Iris pigment epithelial cell (primary cell): ENCODE data around the gene SERPINB8.
"Not testable (repeated sequence)": the region's sequence is repeated elsewhere in the genome, so short reads cannot be mapped to it uniquely, and the experiment has no call there.

Experiments
- DNase-seq: peaks from one replicate; pipeline ENCODE4 v3.0.0-alpha.2; 2011; ENCODE audit warnings: low read depth

Gene SERPINB8

GRCh38 chr18:63969942-63970808, at the start of gene SERPINB8:
Gene SERPINB8 (plus strand): TSS chr18:63970081. CDS start chr18:63978309, 8,228 bp downstream.
- peak; percentile 97 for DNase-seq

- DNase-seq, result no peak
These were observed 47.8 kb upstream of the SERPINB8 start for GRCh38 chr18:63922049-63922448.

GRCh38 chr18:63924551-63924950, 45.3 kb upstream of the SERPINB8 start:
- peak; percentile 20 for DNase-seq

- DNase-seq, result no peak
These were observed 41.5 kb upstream of the SERPINB8 start for GRCh38 chr18:63928331-63928730.

GRCh38 chr18:63929369-63929768, 40.5 kb upstream of the SERPINB8 start:
- not testable (repeated sequence) for DNase-seq

GRCh38 chr18:63930773-63931354, 39.0 kb upstream of the SERPINB8 start:
- DNase-seq, result no peak

- DNase-seq, result peak; percentile 52
These were observed 33.5 kb upstream of the SERPINB8 start for GRCh38 chr18:63936156-63936931.

GRCh38 chr18:63936932-63937393, 32.9 kb upstream of the SERPINB8 start:
- DNase-seq, result no peak

GRCh38 chr18:63940008-63940407, 29.9 kb upstream of the SERPINB8 start:
- no peak for DNase-seq

GRCh38 chr18:63940543-63941050, 29.3 kb upstream of the SERPINB8 start:
- DNase-seq, result not testable (repeated sequence)

GRCh38 chr18:63947051-63947790, 22.7 kb upstream of the SERPINB8 start:
- DNase-seq, result no peak

GRCh38 chr18:63949068-63949737, 20.7 kb upstream of the SERPINB8 start, which contains the start of gene HMSD:
Gene HMSD (plus strand): TSS chr18:63949301. CDS start chr18:63953456, 4,155 bp downstream.
- DNase-seq, result peak; percentile 37

- peak; percentile 57 for DNase-seq
These were observed 18.6 kb upstream of the SERPINB8 start for GRCh38 chr18:63951302-63951705.

GRCh38 chr18:63953811-63954210, 16.1 kb upstream of the SERPINB8 start:
- DNase-seq, result no peak

- DNase-seq, result no peak
These were observed 13.1 kb upstream of the SERPINB8 start for GRCh38 chr18:63956755-63957154.

- no peak for DNase-seq
These were observed 9.0 kb upstream of the SERPINB8 start for GRCh38 chr18:63960891-63961290.

GRCh38 chr18:63961435-63961980, 8.4 kb upstream of the SERPINB8 start:
- DNase-seq, result no peak

GRCh38 chr18:63962137-63962536, 7.7 kb upstream of the SERPINB8 start:
- peak; percentile 28 for DNase-seq

GRCh38 chr18:63963615-63964256, 6.1 kb upstream of the SERPINB8 start:
- peak; percentile 76 for DNase-seq

GRCh38 chr18:63964908-63965307, 5.0 kb upstream of the SERPINB8 start:
- DNase-seq, result no peak
